SW 1271 (cell line): ENCODE data around the gene ZNF785.
"Not testable (repeated sequence)": the region's sequence is repeated elsewhere in the genome, so short reads cannot be mapped to it uniquely, and the experiment has no call there.

ENCODE experiments used
- DNase-seq, 2 experiments: peaks; one replicate each; lab custom pipeline; 2025; lab: John Stamatoyannopoulos, UW

The ZNF785 gene

GRCh38 chr16:30539986-30540526 lies 45.4 kb downstream of the ZNF785 start:
- not testable (repeated sequence) for DNase-seq

DNA sequence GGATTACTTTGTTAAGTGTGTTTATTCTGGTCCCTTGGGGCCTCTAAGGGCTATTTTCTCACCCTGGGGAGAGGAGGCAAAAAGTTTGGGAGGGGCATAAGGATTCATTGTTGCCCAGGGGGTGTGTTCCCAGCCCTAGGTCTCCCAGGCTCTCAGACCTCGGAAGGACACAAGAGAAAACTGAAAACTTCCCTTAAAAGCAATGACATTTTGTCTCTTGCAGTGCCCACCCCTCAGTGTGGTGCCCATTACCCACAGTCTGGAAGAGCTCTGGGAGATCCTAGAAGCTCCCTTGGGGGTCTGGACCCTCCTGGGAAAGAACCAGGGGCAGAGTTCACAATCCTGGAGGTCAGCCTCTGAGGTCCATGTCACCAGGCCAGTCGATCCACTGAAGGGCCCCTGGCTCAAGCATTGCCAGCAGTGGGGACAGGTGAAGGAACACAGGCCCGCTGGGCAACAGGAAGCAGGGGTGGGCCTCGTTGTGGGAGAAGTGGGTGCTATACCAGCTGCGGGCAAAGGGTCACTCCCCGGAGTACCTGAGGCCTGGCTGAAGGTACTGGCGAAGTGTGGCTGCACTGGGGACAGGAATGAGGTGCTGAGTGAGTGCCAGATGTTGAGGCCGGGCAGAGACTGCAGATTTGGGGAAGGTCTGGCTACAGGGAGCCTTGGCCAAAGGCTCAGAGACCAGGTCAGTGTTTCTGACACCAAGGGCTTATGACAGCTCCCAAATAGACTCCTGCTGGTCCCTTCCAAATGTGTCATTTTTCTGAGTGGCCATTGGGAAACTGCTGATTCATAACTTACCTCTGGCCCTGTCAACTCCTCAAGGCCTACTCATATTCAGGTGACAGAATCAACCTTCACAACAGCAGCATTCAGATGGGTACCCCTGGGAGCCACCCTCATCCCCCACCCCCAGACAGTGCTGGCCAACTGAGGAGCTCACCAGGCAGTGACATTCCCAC lies 46.2 kb downstream of the ZNF785 start:
- no peak for DNase-seq

DNA sequence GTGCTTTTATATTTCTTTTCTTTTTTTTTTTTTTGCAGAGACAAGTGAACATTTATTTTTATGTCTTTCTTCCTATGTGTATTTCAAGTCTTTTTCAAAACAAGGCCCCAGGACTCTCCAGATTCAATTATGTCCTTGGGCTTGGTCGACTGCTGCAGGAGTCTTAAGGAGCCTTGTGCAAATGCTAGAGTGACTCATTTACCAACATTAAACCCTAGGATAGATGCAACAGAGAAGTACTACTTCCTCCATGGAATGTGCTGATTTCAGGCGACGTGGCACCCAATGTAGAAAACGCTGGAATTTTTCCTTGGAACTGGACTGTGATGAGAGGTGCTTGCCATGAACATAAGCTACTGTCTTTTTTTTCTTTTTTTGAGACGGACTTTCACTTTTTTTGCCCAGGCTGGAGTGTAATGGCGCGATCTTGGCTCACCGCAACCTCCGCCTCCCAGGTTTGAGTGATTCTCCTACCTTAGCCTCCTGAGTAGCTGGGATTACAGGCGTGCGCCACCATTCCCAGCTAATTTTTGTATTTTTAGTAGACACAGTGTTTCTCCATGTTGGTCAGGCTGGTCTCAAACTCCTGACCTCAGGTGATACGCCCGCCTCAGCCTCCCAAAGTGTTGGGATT lies 49.0 kb downstream of the ZNF785 start:
- DNase-seq = not testable (repeated sequence)

DNA sequence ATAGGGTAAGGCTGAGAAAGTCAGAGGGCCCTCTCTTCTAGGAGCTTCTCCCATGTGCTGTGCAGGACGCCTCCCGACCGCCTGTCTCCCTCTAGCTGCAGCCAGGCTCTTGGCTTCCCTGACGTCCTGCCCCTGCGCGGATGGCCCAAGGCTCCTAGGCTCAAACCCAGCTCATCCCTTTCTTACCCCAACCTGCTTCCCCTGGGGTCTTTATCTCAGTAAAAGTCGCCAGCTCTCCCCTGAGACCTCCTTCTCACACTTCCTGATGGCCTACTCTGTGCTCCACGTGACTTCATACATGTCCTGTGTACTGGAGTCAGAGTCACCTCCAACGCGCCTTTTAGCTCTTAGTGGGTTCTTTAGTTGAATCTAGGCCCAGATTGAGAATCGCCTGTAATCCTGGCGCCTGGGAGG lies 49.7 kb downstream of the ZNF785 start:
- DNase-seq = peak; percentile 56 to 73

DNA sequence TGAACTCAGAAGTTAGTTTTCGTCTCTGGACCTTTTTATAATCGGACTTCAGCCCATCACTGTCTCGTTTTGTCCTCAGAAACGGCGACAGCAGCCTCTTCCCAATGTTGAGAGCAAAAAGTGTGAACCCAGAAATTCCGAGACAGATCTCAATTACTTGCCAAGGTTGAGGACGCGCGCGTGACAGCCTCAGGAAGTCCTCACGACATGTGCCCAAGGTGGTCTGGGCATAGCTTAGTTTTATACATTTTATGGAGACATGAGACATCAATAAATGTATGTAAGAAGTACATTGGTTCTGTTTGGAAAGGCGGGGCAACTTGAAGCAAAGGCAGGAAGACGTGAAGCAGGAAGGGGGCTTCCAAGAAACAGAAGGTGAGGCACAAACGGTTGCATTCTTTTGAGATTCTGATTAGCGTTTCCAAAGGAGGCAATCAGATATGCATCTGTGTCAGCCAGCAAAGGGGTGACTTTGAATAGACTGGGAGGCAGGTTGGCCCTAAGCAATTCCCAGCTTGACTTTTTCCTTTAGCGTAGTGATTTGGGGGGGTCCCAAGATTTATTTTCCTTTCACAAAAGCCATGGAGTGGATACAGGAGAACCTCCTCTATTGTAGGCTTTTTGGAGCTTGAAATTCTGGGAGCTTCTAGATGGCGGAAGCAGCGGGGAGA lies 50.3 kb downstream of the ZNF785 start:
- DNase-seq = no peak

DNA sequence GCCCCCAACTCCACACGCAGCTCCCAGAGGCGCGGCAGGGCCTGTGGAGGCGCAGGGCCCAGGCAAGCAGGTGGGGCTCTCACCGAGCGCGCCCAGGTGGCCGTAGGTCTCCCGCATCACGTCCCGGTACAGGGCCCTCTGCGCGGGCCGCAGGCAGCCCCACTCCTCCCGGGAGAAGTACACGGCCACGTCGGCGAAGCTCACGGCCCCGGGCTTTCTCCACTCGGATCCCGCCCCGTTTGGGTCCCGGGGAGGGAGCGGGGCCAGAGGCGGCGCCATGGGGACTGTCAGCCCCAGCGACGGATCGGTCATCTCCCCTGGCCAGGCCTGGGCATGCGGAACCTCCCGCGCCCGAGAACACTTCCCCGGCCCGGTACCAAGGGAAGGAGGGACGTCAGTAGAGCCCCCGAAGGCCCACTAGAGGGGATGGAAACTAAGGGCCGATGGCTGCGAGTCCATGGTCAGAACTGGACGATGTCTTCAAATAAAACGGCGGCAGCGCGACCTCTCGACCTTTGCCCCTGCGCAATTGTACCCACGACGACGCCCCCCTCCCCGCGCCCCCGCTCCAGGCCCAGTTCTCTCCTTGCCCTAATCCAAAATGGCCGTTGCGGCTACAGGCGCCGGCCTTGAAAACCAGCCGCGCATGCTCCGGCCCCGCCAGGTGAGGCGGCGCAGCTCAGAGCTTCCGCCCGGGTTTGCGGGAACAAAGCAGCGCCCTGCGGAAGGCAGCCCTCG lies 51.0 kb downstream of the ZNF785 start, which contains the start of gene ZNF747:
Gene ZNF747, minus strand, starts transcription at position 491 of the 738 bp plus-strand sequence. Its CDS starts 179 bp downstream, at position 312.
- peak; percentile 50 to 83 for DNase-seq

DNA sequence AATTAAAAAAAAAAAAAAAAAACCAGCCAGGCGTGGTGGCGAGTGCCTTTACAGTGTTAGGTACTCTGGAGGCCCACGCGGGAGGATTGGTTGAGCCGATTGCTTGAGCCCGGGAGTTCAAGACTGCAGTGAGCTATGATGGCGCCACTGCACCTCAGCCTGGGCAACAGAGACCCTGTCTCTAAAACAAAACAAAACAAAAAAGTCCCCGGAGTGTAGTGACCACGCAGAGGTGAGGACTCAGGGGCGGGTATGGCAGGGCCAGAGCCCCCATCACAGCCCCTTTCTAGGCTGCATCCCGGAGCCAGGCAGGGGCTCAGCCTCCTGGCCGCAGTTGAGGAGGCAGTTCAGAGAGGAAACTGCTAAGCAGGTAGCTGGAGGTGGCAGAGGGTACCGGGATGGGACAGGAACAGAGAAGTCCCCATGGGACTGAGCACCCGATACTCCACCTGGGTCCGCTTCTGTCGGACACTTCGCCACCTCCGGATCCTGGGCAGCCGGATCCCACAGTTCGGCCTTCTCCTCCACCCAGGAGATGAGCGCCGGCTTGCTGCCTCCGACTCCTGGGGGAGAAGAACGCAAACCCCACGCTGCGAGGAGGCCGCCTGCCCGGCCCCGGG lies 51.6 kb downstream of the ZNF785 start:
- DNase-seq = no peak

DNA sequence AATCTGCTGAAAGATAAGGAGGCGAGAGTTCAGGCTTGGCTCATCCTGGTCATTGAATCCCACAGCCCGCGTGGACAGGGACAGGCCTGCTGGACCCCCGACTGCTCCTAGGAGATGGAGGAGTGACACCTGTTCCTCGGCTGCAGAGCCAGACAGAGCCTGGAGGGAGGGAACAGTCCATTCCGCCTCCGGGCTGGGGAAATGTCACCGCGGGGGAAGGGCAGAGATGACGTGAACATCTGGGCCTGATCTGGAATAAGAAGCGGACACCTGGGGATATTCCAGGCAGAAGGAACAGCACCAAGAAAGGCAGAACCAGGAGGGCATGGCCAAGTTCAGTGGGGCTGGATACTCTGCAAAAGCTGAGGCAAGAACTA lies 52.4 kb downstream of the ZNF785 start:
- DNase-seq = no peak

DNA sequence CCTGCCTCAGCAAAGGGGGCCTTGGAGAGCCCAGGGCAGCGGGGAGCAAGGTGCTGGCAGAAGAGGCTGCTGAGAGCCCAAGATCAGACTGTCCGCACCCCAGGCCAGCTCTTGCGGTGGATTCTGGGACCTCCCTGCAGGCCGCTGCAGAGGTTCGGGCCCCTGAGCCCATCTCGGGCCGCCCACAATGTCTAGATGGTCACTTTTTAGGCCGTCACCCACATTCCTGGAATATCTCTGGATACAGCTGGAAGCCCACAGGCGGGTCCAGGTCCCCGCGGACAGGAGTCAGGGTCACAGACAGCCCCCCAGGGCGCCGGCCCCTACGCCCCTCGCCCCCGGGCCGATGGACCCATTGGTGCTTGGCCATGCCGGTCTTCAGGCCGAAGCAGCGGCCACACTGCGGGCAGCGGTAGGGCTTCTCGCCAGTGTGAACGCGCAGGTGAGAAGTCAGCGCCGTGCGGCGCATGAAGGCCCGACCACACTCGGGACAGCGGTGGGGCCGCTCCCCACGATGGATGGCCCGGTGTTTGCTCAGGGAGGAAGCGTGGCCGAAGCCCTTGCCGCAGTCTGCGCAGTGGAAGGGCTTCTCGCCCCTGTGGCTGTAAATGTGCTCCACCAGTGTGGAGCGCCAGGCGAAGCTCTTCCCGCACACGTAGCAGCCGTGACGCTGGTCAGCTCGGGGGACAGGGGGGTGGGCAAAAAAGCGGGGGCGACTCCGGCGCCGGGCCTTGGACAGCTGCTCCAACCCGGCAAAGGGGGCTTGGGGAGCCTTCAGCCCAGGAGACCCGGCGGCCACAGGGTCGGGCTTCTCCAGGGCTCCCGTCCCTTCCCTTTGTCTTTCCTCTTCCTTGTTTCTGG lies 53.0 kb downstream of the ZNF785 start:
- DNase-seq = no peak
